ENCODE results near the gene SMARCAD1.

GRCh38 chr4:94208918-94209317 is 1.3 kb downstream of the SMARCAD1 start:
- TF ChIP-seq CTCF (conservative IDR thresholded peaks at IDR 0.05) (no peak), ZFX (IDR thresholded peaks at IDR 0.05) (no peak)

Data from C4-2B (cell line).